Vagina (tissue), 2 donors: Measurements from ENCODE around the gene SLC6A3. TPM values are rescaled to one million over a fixed set of nuclear protein-coding genes. Genes with fewer than 3 reads are reported as not detected.
A peak's percentile ranks its signal among the peaks of the same experiment; 100 is the strongest.

Experiments
- DNase-seq, 2 donors: peaks; one replicate each; pipeline ENCODE4 v3.0.0-alpha.2; 2017; ENCODE audit errors: extremely low spot score in 2 of 2
- H3K27ac ChIP-seq: fragments of 200-600 bp; sonication (generic); one replicate; pipeline ENCODE4 v1.5.1; 2019
- H3K27me3 ChIP-seq: fragments of 200-600 bp; sonication (generic); one replicate; pipeline ENCODE4 v1.5.1; 2019
- H3K36me3 ChIP-seq, 2 donors: fragments of 200-600 bp; sonication (generic); one replicate each; pipeline ENCODE4 v1.5.1; 2017 to 2019
- H3K4me1 ChIP-seq: fragments of 200-600 bp; sonication (generic); one replicate; pipeline ENCODE4 v1.5.1; 2019
- H3K4me3 ChIP-seq, 2 donors: fragments of 200-600 bp; sonication (generic); 1 replicate in 1 of 2; 2 replicates in 1 of 2; pipeline ENCODE4 v1.5.1; 2016 to 2019
- H3K9me3 ChIP-seq: fragments of 200-600 bp; sonication (generic); one replicate; pipeline ENCODE4 v1.5.1; 2019
- POLR2A ChIP-seq, 2 donors: fragments of 450-650 bp; IDR thresholded peaks; one replicate each; pipeline ENCODE4 v1.6.1; 2017; ENCODE audit warnings: antibody characterized with exemption in 2 of 2, mild to moderate bottlenecking in 2 of 2, moderate library complexity in 2 of 2
- POLR2AphosphoS5 ChIP-seq, 2 donors: sonication (generic); formaldehyde crosslinking; IDR thresholded peaks; one replicate each; pipeline ENCODE4 v1.9.0; 2017; ENCODE audit warnings: antibody characterized with exemption in 2 of 2, mild to moderate bottlenecking in 2 of 2, low read depth in 1 of 2; ENCODE audit not compliant: insufficient read depth in 1 of 2
- intact Hi-C: fragments of 100-400 bp; cut with DNase I; formaldehyde crosslinking; loops from one replicate; pipeline ENCODE4 v1.15.1; 2023
- total RNA-seq: library from RNA; depleted of rRNA; stranded (reverse); fragments of >200 nt; gene quantifications from one replicate; pipeline ENCODE4 v1.2.3, GENCODE V29; 2016
- TF ChIP-seq, protein P1 (sequence below), 3 experiments: fragments of 450-650 bp in 2 of 3; fragments of 200-600 bp in 1 of 3; sonication (generic) in 1 of 3; IDR thresholded peaks; one replicate each; pipeline ENCODE4 v1.5.1; 2017 to 2019; ENCODE audit warnings: antibody characterized with exemption in 3 of 3, mild to moderate bottlenecking in 2 of 3, moderate library complexity in 2 of 3

The SLC6A3 gene
- total RNA-seq, 1 donor from 2014 or later = 0.49 TPM

DNA sequence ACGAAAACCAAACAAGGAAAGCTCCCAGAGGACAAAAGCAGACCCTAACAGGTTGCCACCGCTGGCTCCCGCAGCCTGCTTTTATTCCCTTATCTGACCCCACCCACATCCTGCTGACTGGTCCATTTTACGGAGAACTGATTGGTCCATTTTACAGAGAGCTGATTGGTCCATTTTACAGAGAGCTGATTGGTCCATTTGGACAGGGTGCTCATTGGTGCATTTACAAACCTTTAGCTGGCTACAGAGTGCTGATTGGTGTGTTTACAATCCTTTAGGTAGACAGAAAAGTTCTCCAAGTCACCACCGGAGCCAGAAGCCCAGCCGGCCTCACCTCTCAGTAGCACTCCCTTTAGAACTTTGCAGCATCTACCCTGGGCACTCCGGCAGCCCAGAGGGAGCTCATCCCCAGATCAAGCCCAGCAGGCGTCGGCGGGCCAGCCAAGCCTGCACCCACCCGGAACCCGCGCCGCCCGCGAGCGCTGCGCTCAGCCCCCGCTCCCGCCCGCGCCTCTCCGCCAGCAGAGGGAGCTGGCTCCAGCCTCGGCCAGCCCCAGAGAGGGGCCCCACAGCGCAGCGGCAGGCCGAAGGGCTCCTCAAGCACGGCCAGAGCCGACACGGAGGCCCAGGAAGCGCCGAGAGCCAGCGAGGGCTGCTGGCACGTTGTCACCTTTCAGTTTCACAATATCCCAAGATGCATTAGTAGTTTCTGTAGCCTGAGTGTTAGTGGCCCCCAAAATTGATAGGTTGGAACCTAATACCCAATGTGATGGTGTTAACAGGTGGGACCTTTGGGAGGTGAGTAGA, 65.0 kb downstream of the SLC6A3 start:
- Histone ChIP-seq H3K27me3 (no peaks in the 10 kb centered on the region), H3K4me3 (peak overlapping the region in 1 of 2 donors; percentile 11), H3K36me3 (no peaks in the 10 kb centered on the region), H3K27ac (no peak overlapping the region), H3K9me3 (no peaks in the 10 kb centered on the region), H3K4me1 (peaks cover 9% of the 10 kb centered on the region)
- intact Hi-C loops = no loop called here
- no peak for TF ChIP-seq POLR2A (IDR thresholded peaks at IDR 0.05)
- TF ChIP-seq, protein P1, sequence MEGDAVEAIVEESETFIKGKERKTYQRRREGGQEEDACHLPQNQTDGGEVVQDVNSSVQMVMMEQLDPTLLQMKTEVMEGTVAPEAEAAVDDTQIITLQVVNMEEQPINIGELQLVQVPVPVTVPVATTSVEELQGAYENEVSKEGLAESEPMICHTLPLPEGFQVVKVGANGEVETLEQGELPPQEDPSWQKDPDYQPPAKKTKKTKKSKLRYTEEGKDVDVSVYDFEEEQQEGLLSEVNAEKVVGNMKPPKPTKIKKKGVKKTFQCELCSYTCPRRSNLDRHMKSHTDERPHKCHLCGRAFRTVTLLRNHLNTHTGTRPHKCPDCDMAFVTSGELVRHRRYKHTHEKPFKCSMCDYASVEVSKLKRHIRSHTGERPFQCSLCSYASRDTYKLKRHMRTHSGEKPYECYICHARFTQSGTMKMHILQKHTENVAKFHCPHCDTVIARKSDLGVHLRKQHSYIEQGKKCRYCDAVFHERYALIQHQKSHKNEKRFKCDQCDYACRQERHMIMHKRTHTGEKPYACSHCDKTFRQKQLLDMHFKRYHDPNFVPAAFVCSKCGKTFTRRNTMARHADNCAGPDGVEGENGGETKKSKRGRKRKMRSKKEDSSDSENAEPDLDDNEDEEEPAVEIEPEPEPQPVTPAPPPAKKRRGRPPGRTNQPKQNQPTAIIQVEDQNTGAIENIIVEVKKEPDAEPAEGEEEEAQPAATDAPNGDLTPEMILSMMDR (IDR thresholded peaks at IDR 0.05) = peak in 2 of 3 experiments; percentile 24 to 56
- DNase-seq = no peak

DNA sequence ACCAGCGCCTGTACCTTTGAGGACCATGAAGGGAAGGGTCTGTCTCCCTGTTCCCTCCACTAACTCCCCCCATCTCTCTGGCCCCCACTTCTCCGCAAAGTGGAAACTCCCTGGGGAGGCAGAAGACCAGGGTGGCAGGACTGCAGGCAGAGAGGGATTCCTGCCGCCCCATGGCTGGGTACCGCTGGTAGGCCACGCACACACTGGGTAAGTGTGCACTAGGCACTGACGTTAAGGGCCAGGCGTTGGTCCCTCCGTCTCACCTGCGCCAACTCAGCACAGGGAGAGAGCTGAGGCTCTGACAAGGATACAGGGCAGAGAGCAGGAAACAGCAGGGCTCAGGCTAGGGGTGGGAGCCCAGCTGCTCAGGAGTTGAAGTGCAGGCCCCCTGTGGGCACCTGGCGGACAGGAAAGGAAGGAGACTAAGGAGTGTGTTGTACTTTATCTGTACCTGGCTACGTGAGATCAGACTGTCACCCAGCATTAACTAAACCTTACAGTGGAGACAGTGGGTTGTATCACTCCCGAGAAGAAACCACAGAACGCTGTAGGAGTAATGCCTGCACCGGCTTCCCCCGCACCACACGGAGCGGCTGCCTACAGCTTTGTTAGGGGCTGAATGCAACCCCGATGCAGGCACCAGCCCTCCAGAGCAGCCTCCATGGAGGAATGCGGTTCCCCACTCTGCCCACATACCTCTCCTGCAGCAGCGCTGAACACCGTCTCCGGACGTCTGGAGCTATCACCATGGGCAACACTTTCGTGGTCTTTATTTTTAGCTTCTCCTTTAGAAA, 66.2 kb downstream of the SLC6A3 start:
- Histone ChIP-seq H3K4me1 (peaks cover 8% of the 10 kb centered on the region), H3K36me3 (no peaks in the 10 kb centered on the region), H3K4me3 (no peak overlapping the region), H3K27me3 (no peaks in the 10 kb centered on the region), H3K9me3 (no peaks in the 10 kb centered on the region), H3K27ac (no peak overlapping the region)
- TF ChIP-seq POLR2AphosphoS5 (IDR thresholded peaks at IDR 0.05; ENCODE audit: insufficient read depth in 1 of 2, low read depth in 1 of 2) = no peak
- TF ChIP-seq, protein P1 (IDR thresholded peaks at IDR 0.05) = no peak
- no peak for TF ChIP-seq POLR2A (IDR thresholded peaks at IDR 0.05)
- no peak for DNase-seq
- intact Hi-C loops = no loop called here

DNA sequence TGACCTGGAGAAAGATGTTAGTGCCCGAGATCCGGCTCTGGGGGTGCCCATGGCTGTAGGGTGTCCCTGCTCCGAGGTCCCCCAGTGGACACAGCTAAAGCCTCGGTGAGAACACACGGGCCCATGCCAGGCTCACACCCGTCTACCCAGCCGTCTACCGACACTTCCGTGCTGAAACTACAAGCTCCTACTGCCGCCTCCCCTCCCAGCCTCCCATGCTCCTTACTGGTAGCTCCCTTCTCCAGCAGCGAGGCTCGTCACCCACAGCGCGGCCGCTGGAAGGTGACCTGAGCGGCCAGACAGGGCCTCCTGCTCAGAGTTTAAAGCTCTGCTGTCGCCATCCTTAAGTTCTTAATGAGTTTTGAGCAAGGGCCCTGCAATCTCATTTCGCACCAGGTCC, 67.1 kb downstream of the SLC6A3 start:
- H3K27me3 ChIP-seq = no peaks in the 10 kb centered on the region
- no peaks in the 10 kb centered on the region for H3K36me3 ChIP-seq
- TF ChIP-seq POLR2AphosphoS5 (IDR thresholded peaks at IDR 0.05; ENCODE audit: insufficient read depth in 1 of 2, low read depth in 1 of 2) = no peak
- TF ChIP-seq, protein P1 (IDR thresholded peaks at IDR 0.05) = no peak
- TF ChIP-seq POLR2A (IDR thresholded peaks at IDR 0.05) = no peak
- H3K4me1 ChIP-seq = peaks cover 8% of the 10 kb centered on the region
- H3K9me3 ChIP-seq = no peaks in the 10 kb centered on the region
- H3K27ac ChIP-seq = no peak overlapping the region
- no peak for DNase-seq
- intact Hi-C loops = no loop called here
- no peak overlapping the region for H3K4me3 ChIP-seq

DNA sequence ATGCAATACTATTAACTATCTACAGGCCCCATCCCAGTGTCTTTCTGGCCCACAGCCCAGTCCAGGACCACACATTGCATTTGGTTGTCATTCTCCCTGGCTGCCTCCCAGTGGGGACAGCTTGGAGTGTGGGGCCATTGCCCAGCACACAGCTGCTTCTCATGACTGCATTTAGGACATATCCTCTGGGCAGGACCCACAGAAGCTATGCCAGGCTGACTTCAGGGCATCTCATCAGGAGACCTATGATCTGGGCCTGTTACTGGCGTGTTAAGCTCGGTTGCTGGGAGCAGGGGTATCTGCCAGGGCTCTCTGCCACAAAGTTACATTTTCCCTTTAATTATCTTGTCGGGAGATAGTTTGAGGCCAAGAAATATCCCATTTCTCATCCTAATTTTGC, 68.3 kb downstream of the SLC6A3 start:
- no peaks in the 10 kb centered on the region for H3K27me3 ChIP-seq
- no peaks in the 10 kb centered on the region for H3K9me3 ChIP-seq
- H3K4me3 ChIP-seq = no peak overlapping the region
- intact Hi-C loops = no loop called here
- TF ChIP-seq, protein P1 (IDR thresholded peaks at IDR 0.05) = no peak
- TF ChIP-seq POLR2A (IDR thresholded peaks at IDR 0.05) (no peak), POLR2AphosphoS5 (IDR thresholded peaks at IDR 0.05; ENCODE audit: insufficient read depth in 1 of 2, low read depth in 1 of 2) (no peak)
- peaks cover 8% of the 10 kb centered on the region for H3K4me1 ChIP-seq
- H3K27ac ChIP-seq = no peak overlapping the region
- DNase-seq = no peak
- no peaks in the 10 kb centered on the region for H3K36me3 ChIP-seq
